CD4-positive, alpha-beta memory T cell (primary cell): ENCODE results near the gene PLXNA1. TPM values are rescaled to one million over a fixed set of nuclear protein-coding genes. Genes with fewer than 3 reads are reported as not detected.

Experiments
- CTCF ChIA-PET: fragments of 350-600 bp; sonication (Branson Sonifier 250); formaldehyde crosslinking; loops from one replicate; lab custom pipeline; 2021; ENCODE audit warnings: inconsistent platforms; ENCODE audit not compliant: partially characterized antibody; lab: Charles Lee
- POLR2A ChIA-PET: fragments of 350-600 bp; sonication (Branson Sonifier 250); formaldehyde crosslinking; loops from one replicate; lab custom pipeline; 2021; ENCODE audit not compliant: partially characterized antibody; lab: Charles Lee
- DNase-seq, 5 donors: peaks; one replicate each; pipeline versions ENCODE4 v3.0.0 to v3.0.0-alpha.2; 2020 to 2022; ENCODE audit warnings: mixed read lengths in 1 of 5
- H3K27ac ChIP-seq: one replicate; pipeline ENCODE4 v1.7.0; 2013; ENCODE audit warnings: low read depth, low read length
- H3K27me3 ChIP-seq: 2 replicates; pipeline ENCODE4 v1.7.0; 2013; ENCODE audit warnings: mild to moderate bottlenecking, low read length, moderate library complexity; ENCODE audit not compliant: insufficient read depth
- H3K36me3 ChIP-seq: 2 replicates; pipeline ENCODE4 v1.7.0; 2013; ENCODE audit warnings: mild to moderate bottlenecking, low read length, moderate library complexity; ENCODE audit not compliant: insufficient read depth
- H3K4me1 ChIP-seq: 2 replicates; pipeline ENCODE4 v1.7.0; 2013; ENCODE audit warnings: mild to moderate bottlenecking, low read length, moderate library complexity; ENCODE audit not compliant: insufficient read depth
- H3K4me3 ChIP-seq, 2 donors: one replicate each; pipeline ENCODE4 v1.7.0; 2013; ENCODE audit warnings: low read length in 2 of 2, mild to moderate bottlenecking in 1 of 2
- H3K9me3 ChIP-seq, 2 donors: one replicate each; pipeline ENCODE4 v1.7.0; 2013; ENCODE audit warnings: low read length in 2 of 2, control low read depth in 1 of 2; ENCODE audit not compliant: control insufficient read depth in 1 of 2
- H3K27ac Mint-ChIP-seq, 7 donors: one replicate each; pipeline ENCODE4 v1.8.0; 2020 to 2021; ENCODE audit warnings: mixed read lengths in 7 of 7, mild to moderate bottlenecking in 6 of 7, inconsistent platforms in 3 of 7, moderate library complexity in 3 of 7
- H3K27me3 Mint-ChIP-seq, 2 donors: one replicate each; pipeline ENCODE4 v1.8.0; 2020 to 2021; ENCODE audit warnings: mixed read lengths in 2 of 2
- H3K36me3 Mint-ChIP-seq, 2 donors: one replicate each; pipeline ENCODE4 v1.8.0; 2020 to 2021; ENCODE audit warnings: mixed read lengths in 2 of 2, inconsistent platforms in 1 of 2, mild to moderate bottlenecking in 1 of 2
- H3K4me1 Mint-ChIP-seq, 4 donors: one replicate each; pipeline ENCODE4 v1.8.0; 2020 to 2021; ENCODE audit warnings: mixed read lengths in 4 of 4, mild to moderate bottlenecking in 1 of 4
- H3K4me3 Mint-ChIP-seq, 8 donors: one replicate each; pipeline ENCODE4 v1.8.0; 2020 to 2021; ENCODE audit warnings: mixed read lengths in 8 of 8, mild to moderate bottlenecking in 7 of 8, moderate library complexity in 6 of 8, inconsistent platforms in 3 of 8
- H3K9me3 Mint-ChIP-seq, 8 donors: one replicate each; pipeline ENCODE4 v1.8.0; 2020 to 2021; ENCODE audit warnings: mixed read lengths in 8 of 8, mild to moderate bottlenecking in 5 of 8, inconsistent platforms in 3 of 8, moderate library complexity in 1 of 8
- intact Hi-C: fragments of 100-400 bp; cut with micrococcal nuclease; formaldehyde crosslinking; loops from one replicate; pipeline ENCODE4 v1.15.1; 2023
- polyA plus RNA-seq, 2 donors: library from polyadenylated mRNA; unstranded; fragments of 300-500 nt; fragmentation: Illumina TruSeq; gene quantifications; one replicate each; pipeline ENCODE4 v1.2.3, GENCODE V29; 2021
- total RNA-seq, 2 experiments: library from RNA; stranded (reverse); gene quantifications; one replicate each; pipeline ENCODE4 v1.2.3, GENCODE V29; 2021

Gene PLXNA1
- total and polyA plus RNA-seq, 4 experiments from 2014 or later, result 0.34 to 21.3 (median 10.2) TPM

- CTCF ChIA-PET, result no interaction called here
These were observed 19.6 kb downstream of the PLXNA1 start for GRCh38 chr3:127002195-127003174.

DNA sequence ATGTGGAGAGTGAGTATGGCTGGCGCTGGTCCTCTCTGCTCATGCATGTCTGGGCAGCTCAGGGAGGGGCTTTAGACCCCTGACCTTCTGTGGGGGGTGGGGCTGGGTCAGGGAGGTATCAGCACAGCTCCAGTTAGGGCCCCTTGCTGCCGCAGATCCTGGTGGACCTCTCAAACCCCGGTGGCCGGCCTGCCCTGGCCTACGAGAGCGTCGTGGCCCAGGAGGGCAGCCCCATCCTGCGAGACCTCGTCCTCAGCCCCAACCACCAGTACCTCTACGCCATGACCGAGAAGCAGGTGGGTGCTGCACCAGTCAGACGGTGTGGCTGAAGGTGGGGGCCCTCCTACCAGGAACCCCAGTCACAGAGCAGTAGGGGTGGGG lies 20.2 kb downstream of the PLXNA1 start:
- no peak for DNase-seq
- Histone ChIP-seq H3K36me3 (no peaks in the 10 kb centered on the region), H3K4me1 (no peaks in the 10 kb centered on the region), H3K27ac (no peak overlapping the region), H3K9me3 (no peaks in the 10 kb centered on the region), H3K27me3 (no peaks in the 10 kb centered on the region), H3K4me3 (no peak overlapping the region)
- Mint-ChIP-seq H3K4me1 (no peaks in the 10 kb centered on the region), H3K36me3 (peaks cover 3 to 10% of the 10 kb centered on the region in 2 donors), H3K9me3 (no peaks in the 10 kb centered on the region), H3K27me3 (no peaks in the 10 kb centered on the region), H3K27ac (no peak overlapping the region), H3K4me3 (no peak overlapping the region)
- ChIA-PET CTCF (no interaction called here), POLR2A (no interaction called here)
- intact Hi-C loops, result no loop called here

More at GRCh38 chr3:127002195-127003174, 19.6 kb downstream of the PLXNA1 start:
- peaks cover 3 to 10% of the 10 kb centered on the region in 2 donors for H3K36me3 Mint-ChIP-seq
- no peaks in the 10 kb centered on the region for H3K9me3 ChIP-seq
- no peak overlapping the region for H3K4me3 Mint-ChIP-seq
- H3K9me3 Mint-ChIP-seq, result no peaks in the 10 kb centered on the region
- POLR2A ChIA-PET, result no interaction called here
- intact Hi-C loops, result no loop called here
- DNase-seq, result no peak
- no peaks in the 10 kb centered on the region for H3K4me1 ChIP-seq
- H3K27me3 ChIP-seq, result no peaks in the 10 kb centered on the region
- no peak overlapping the region for H3K27ac ChIP-seq
- no peak overlapping the region for H3K27ac Mint-ChIP-seq
- no peaks in the 10 kb centered on the region for H3K27me3 Mint-ChIP-seq
- H3K4me1 Mint-ChIP-seq, result peaks cover 0 to 7% (median under 1%) of the 10 kb centered on the region in 4 donors
- no peaks in the 10 kb centered on the region for H3K36me3 ChIP-seq
- H3K4me3 ChIP-seq, result no peak overlapping the region

DNA sequence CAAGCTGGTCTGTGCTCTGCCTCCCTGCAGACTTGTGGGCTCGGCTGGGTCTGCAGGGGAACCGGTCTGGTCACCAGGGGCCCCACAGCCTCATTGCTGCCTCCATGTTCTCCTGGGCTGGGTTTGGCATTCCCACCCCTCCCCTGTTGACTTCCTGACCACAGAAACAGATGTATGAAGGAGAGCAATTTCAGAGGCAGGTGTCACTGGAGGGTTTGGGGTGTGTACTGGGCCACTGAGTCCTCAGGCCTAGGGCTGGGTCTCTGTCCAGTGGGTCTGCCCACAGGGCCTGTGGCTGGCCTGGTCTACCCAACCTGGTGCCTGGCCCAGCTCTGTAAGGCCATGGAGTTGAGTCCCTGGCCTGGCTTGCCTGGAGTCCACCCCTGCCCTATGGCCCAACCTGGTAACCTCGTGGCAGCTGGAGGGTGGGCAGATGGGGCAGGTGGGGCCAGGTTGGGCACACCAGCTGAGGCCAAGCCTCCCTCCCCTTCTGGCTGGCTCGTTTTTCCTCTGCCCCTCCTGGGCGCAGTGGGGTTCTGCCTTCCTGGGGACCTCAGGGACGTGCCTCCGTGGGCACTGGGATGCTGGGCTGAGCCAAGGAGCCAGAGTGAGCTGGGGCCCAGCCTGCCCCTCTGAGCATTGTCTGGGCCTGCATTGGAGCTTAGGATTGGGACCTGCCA lies 20.8 kb downstream of the PLXNA1 start:
- Histone ChIP-seq H3K27ac (no peak overlapping the region), H3K36me3 (no peaks in the 10 kb centered on the region), H3K4me3 (no peak overlapping the region), H3K27me3 (no peaks in the 10 kb centered on the region), H3K4me1 (no peaks in the 10 kb centered on the region), H3K9me3 (no peaks in the 10 kb centered on the region)
- ChIA-PET CTCF (no interaction called here), POLR2A (no interaction called here)
- H3K27ac Mint-ChIP-seq, result no peak overlapping the region
- intact Hi-C loops, result no loop called here
- DNase-seq, result no peak
- no peaks in the 10 kb centered on the region for H3K4me1 Mint-ChIP-seq
- no peak overlapping the region for H3K4me3 Mint-ChIP-seq
- H3K9me3 Mint-ChIP-seq, result no peaks in the 10 kb centered on the region
- H3K36me3 Mint-ChIP-seq, result peaks cover 3 to 10% of the 10 kb centered on the region in 2 donors
- H3K27me3 Mint-ChIP-seq, result no peaks in the 10 kb centered on the region

- no peak for DNase-seq
- no peak overlapping the region for H3K27ac ChIP-seq
- CTCF ChIA-PET, result no interaction called here
- no peaks in the 10 kb centered on the region for H3K36me3 ChIP-seq
- H3K4me1 Mint-ChIP-seq, result no peaks in the 10 kb centered on the region
- no peaks in the 10 kb centered on the region for H3K9me3 Mint-ChIP-seq
- no peak overlapping the region for H3K27ac Mint-ChIP-seq
- H3K4me1 ChIP-seq, result no peaks in the 10 kb centered on the region
- H3K27me3 Mint-ChIP-seq, result no peaks in the 10 kb centered on the region
- H3K4me3 Mint-ChIP-seq, result no peak overlapping the region
- no peak overlapping the region for H3K4me3 ChIP-seq
- POLR2A ChIA-PET, result no interaction called here
- H3K9me3 ChIP-seq, result no peaks in the 10 kb centered on the region
- H3K36me3 Mint-ChIP-seq, result peaks cover 3 to 10% of the 10 kb centered on the region in 2 donors
- no peaks in the 10 kb centered on the region for H3K27me3 ChIP-seq
- intact Hi-C loops, result no loop called here
These were observed 21.9 kb downstream of the PLXNA1 start for GRCh38 chr3:127004641-127005397.

- ChIA-PET POLR2A (no interaction called here), CTCF (no interaction called here)
- H3K9me3 ChIP-seq, result no peaks in the 10 kb centered on the region
- Mint-ChIP-seq H3K4me1 (no peaks in the 10 kb centered on the region), H3K4me3 (no peak overlapping the region), H3K27me3 (no peaks in the 10 kb centered on the region), H3K27ac (no peak overlapping the region), H3K9me3 (no peaks in the 10 kb centered on the region), H3K36me3 (peaks cover 3 to 10% of the 10 kb centered on the region in 2 donors)
- H3K27me3 ChIP-seq, result no peaks in the 10 kb centered on the region
- H3K4me1 ChIP-seq, result no peaks in the 10 kb centered on the region
- no peaks in the 10 kb centered on the region for H3K36me3 ChIP-seq
- H3K4me3 ChIP-seq, result no peak overlapping the region
- no peak for DNase-seq
- intact Hi-C loops, result no loop called here
- H3K27ac ChIP-seq, result no peak overlapping the region
These were observed 23.1 kb downstream of the PLXNA1 start for GRCh38 chr3:127005864-127006500.

DNA sequence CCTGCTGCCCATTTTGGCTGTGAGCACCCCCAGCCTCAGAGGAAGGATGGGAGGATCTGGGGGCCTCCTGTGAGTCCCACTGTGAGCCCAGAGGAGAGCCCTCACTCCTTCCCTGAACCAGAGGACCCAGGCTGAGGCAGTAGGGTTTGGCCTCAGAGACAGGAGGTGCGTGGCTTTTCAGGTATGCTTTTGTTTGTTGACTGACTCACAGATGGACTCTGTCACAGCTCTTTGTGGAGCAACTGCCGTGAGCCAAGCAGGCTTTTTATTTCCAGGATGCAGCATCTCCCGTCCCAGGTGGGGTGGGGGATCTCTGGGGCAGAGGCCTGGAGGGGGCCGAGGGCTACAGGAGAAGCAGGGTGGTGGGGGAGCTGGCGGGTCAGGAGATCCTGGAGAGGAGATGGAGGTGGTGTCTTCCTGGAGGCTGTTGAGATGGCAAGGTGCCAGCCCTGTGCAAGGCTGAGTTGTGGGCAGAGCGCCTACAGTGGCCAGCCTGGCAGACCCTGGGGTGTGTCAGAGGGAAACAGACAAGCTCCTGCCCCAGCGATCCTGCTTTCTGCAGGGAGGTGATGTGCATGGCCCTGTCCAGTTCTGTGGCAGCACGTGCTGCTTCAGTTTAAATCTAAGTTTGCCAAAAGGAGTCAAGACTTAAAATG lies 24.0 kb downstream of the PLXNA1 start:
- Histone ChIP-seq H3K9me3 (no peaks in the 10 kb centered on the region), H3K27ac (no peak overlapping the region), H3K4me3 (no peak overlapping the region), H3K4me1 (no peaks in the 10 kb centered on the region), H3K36me3 (no peaks in the 10 kb centered on the region), H3K27me3 (no peaks in the 10 kb centered on the region)
- Mint-ChIP-seq H3K4me3 (no peak overlapping the region), H3K27ac (peak overlapping the region in 2 of 7 donors; percentile 34 to 79), H3K36me3 (peaks cover 3 to 14% of the 10 kb centered on the region in 2 donors), H3K9me3 (no peaks in the 10 kb centered on the region), H3K4me1 (no peaks in the 10 kb centered on the region), H3K27me3 (no peaks in the 10 kb centered on the region)
- ChIA-PET POLR2A (no interaction called here), CTCF (no interaction called here)
- intact Hi-C loops, result no loop called here
- DNase-seq, result no peak
